OCI-M1 (cell line): Measurements from ENCODE around the gene SLC8A1.
A peak's percentile ranks its signal among the peaks of the same experiment; 100 is the strongest.

ENCODE experiments used
- DNase-seq: peaks from one replicate; lab custom pipeline; 2025; lab: John Stamatoyannopoulos, UW

The SLC8A1 gene

GRCh38 chr2:40230707-40231432, 221.0 kb downstream of the SLC8A1 start:
- DNase-seq = peak; percentile 47

- DNase-seq = no peak
Observed at GRCh38 chr2:40230186-40230585, 221.7 kb downstream of the SLC8A1 start.

DNA sequence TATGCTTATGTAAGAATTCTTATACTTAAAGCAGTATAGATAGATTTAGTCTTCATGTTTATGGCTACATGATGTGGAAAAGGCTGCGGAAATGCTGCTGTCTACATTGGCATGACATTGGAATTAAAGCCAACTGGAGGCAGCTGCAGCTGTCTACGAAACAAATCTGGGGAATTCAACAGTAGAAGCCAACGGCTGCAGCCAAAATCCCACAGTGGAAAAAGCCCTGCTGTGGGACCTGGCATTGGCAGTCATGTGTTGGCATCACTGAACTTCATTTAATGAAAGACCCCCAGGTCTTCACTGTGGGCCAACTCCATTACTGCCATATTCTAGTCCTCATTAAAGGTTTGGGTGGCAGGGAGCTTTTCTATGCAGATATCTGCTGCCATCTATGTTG, 223.6 kb downstream of the SLC8A1 start:
- no peak for DNase-seq

GRCh38 chr2:40227210-40227609, 224.7 kb downstream of the SLC8A1 start:
- no peak for DNase-seq

DNA sequence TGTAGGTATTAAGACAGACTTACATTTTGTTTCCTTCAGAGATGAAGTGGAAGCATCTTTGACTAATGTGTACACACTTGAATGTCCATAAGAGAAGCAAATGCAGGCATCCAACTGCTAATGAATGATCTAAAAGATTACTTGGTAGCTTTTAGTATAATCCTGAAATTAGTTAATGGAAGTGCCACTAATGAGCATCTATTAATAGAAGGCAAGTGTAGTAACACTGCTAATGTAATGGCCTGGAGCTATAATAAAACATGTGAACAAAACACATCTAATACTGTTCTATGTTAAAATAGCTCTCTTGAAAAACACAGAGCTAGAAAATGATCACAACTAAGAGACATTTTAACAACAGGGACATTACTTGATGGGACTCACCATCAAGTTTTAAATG, 225.3 kb downstream of the SLC8A1 start:
- no peak for DNase-seq

GRCh38 chr2:40225670-40226210, 226.2 kb downstream of the SLC8A1 start:
- no peak for DNase-seq

DNA sequence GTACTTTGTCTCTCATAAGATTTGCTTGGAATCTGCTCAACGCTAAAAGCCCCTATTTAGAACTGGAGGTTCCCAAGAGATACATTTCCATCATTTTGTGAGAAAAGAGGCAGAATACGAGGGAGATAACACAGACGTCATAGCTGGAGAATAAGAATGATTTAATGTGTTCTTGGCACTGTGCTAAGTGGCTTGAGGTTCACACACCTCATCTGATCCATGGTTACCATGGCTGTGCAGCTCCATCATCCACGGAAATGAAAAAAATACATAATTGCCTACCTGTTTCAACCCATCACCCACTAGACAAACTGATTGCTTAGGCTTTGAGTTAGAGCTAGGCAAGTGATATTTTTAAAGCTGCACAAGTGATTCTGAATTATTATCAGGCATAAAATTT, 227.6 kb downstream of the SLC8A1 start:
- no peak for DNase-seq

- no peak for DNase-seq
Observed at GRCh38 chr2:40220177-40220925, 231.5 kb downstream of the SLC8A1 start.

DNA sequence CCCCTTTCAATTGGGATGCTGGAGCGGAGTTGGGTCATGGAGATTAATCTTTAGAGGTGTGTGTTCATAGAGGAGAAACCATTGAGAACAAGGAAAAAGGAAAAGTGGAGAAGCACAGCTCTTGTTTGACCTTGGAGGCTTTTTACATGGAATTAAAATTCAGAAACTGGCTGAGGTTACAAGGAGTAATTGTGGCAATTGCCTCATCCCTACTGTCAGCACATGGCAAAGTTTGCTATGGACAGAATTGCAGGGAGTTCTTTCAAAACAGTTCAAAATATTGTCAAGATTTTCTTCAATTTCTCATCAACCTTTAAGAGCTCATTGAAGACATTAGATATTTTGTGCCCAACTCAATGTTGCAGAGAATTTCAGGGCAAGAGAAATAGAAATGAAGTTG, 232.7 kb downstream of the SLC8A1 start:
- no peak for DNase-seq

- DNase-seq = no peak
Observed at GRCh38 chr2:40218679-40219078, 233.2 kb downstream of the SLC8A1 start.

GRCh38 chr2:40213619-40214018, 238.3 kb downstream of the SLC8A1 start:
- DNase-seq = no peak

DNA sequence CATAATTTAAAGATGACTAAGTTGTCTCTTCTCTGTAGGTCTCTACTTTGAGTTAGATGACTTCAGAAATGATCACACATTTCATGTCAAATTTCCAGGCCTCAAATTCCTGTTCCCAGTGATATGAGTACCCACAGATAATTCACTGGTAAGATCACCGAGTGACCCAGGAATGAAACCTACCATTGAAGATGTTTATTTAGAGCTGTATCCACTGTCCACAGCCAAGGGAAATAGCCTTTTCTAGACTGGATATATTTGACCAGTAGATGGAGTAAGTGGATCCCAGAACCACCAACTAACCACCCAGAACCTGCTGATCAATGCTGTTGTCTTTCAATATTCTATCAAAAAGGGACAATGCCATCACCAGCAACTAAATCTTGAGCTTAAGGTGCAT, 238.8 kb downstream of the SLC8A1 start:
- peak; percentile 49 for DNase-seq

GRCh38 chr2:40210968-40211353, 240.9 kb downstream of the SLC8A1 start:
- DNase-seq = no peak

GRCh38 chr2:40210344-40210967, 241.4 kb downstream of the SLC8A1 start:
- DNase-seq = no peak

GRCh38 chr2:40209761-40210160, 242.1 kb downstream of the SLC8A1 start:
- no peak for DNase-seq

DNA sequence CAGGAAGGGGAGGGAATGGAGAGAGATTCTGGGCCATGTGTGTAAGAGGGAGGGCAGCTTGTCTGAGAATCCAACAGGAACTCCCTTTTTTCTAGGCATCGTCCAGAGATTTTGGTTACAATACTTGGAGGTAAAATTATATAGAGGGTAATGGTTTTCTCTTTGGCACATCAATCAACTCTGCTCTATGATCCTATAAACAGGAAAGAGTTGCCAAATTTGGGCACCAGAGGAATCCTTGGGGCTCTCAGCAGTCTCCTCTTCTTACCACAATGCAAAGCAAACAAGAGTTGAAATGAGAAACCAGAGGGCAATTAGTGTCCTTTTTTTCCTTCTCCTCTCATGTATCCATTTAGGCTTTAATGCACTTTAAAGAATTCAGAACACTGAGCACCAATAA, 243.4 kb downstream of the SLC8A1 start:
- DNase-seq = no peak

DNA sequence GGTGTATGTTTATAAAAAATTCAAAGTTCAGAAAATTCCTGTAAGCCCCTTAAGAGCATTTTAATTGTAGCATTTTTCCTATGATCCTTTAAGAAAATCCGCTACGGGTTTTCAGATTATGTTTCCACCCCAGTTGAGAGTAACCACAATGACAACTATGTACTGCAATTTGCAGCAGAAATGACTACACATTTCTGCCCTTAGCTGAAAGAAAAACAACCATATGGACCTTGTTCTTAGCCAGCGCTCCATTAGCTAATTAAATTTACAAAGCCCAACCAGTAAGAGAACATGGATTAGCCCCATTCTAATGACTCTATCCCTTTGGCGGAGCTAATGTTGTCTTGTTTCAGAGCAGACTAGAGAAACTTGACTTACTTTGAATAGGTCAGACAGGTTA, 247.6 kb downstream of the SLC8A1 start:
- no peak for DNase-seq

- DNase-seq = no peak
Observed at GRCh38 chr2:40202798-40203400, 249.0 kb downstream of the SLC8A1 start.

GRCh38 chr2:40201425-40201824, 250.5 kb downstream of the SLC8A1 start:
- no peak for DNase-seq

GRCh38 chr2:40200366-40200915, 251.4 kb downstream of the SLC8A1 start:
- DNase-seq = no peak

GRCh38 chr2:40199771-40200170, 252.1 kb downstream of the SLC8A1 start:
- no peak for DNase-seq

DNA sequence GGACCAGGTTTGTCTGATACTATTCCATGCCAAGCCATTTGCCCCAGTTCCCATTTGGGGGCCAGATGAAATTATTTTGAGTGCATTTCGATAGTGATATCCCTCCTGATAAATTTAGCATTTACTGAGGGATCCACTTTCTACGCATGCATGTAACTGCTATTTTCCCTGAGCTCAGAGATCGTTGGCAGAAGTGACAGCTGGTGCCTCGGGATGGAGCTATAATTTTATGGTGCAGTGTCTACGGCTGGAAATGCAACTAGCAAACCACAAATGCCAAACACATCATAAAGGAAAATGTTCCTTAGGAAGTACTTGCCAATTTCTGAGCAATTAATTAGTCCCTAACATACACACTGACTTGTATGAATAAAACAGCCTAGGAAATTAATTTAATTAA, 254.8 kb downstream of the SLC8A1 start:
- DNase-seq = no peak
